ENCODE results near the gene HIVEP3.

Gene HIVEP3

DNA sequence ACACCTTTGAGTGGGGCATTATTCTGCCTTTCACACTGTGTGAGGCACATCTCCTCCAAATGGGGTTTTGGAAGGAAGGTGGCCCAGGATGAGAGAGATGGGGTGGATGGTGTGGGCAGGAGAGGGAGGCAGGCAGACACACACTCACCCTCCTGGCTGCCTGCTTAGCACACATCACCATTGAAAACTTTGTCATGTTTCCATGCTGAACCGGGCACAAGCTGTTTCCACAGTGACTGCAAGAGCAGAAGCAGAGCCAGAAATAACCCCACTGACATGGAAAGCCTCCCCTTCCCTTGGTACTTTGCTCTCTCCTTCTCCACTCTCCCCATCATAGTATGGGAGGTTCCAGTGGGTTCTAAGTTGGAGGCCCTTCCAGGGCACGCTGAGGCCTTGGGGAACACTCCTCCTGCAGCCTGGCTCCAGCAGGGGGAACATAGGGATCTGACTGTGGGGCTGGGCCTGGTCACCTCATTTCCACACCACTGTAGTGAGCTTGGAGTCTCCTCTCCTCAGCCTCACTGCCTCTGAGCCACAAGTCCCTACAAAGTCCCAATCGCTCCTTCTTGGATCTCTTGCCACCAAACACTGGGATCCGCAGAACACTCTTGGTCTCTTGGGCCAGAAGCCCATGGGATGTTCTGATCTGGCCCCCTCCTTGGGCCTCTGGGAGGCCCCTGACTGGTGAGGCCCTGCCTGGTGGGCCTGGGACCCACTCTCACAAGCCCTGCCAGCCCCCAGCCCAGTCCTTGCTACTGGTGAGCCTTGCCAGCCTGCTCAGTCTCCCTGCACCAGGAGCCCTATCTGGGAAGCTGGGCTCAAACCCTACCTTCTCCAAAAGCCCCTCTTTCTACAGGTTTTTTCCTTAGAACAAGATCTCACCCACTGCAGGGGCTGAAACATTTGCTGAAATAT lies 271.2 kb downstream of the HIVEP3 start:
- H4K20me1 ChIP-seq (ENCODE audit: insufficient read depth, low read length, poor library complexity, severe bottlenecking) = no peaks in the 10 kb centered on the region
- TF ChIP-seq, protein P1, sequence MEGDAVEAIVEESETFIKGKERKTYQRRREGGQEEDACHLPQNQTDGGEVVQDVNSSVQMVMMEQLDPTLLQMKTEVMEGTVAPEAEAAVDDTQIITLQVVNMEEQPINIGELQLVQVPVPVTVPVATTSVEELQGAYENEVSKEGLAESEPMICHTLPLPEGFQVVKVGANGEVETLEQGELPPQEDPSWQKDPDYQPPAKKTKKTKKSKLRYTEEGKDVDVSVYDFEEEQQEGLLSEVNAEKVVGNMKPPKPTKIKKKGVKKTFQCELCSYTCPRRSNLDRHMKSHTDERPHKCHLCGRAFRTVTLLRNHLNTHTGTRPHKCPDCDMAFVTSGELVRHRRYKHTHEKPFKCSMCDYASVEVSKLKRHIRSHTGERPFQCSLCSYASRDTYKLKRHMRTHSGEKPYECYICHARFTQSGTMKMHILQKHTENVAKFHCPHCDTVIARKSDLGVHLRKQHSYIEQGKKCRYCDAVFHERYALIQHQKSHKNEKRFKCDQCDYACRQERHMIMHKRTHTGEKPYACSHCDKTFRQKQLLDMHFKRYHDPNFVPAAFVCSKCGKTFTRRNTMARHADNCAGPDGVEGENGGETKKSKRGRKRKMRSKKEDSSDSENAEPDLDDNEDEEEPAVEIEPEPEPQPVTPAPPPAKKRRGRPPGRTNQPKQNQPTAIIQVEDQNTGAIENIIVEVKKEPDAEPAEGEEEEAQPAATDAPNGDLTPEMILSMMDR (conservative IDR thresholded peaks at IDR 0.05; ENCODE audit: low read length) = no peak
- no peak for TF ChIP-seq EZH2phosphoT487 (IDR thresholded peaks at IDR 0.05; ENCODE audit: borderline replicate concordance)
- H3K4me3 ChIP-seq (ENCODE audit: low read length, poor library complexity, severe bottlenecking) = no peak overlapping the region
- H3K4me1 ChIP-seq (ENCODE audit: insufficient read depth, low read length, poor library complexity, severe bottlenecking) = peaks cover 16% of the 10 kb centered on the region
- no peaks in the 10 kb centered on the region for H3K9me2 ChIP-seq (replicated peaks; ENCODE audit: low read depth, low read length)
- H3F3A ChIP-seq (ENCODE audit: low read depth) = no peaks in the 10 kb centered on the region
- H3K27me3 ChIP-seq (ENCODE audit: insufficient read depth, low read length, poor library complexity, severe bottlenecking) = no peaks in the 10 kb centered on the region
- H2AFZ ChIP-seq (ENCODE audit: low read length) = no peak overlapping the region
- no peaks in the 10 kb centered on the region for H3K9me3 ChIP-seq (ENCODE audit: insufficient read depth, low read depth, low read length)
- no peaks in the 10 kb centered on the region for H3K79me2 ChIP-seq (ENCODE audit: insufficient read depth, low read length)
- H3K9ac ChIP-seq (ENCODE audit: low read depth, low read length, poor library complexity, severe bottlenecking) = no peak overlapping the region
- H3K36me3 ChIP-seq (ENCODE audit: insufficient read depth, low read length) = no peaks in the 10 kb centered on the region
- H3K4me2 ChIP-seq (ENCODE audit: low read depth, low read length, poor library complexity, severe bottlenecking) = no peak overlapping the region

DNA sequence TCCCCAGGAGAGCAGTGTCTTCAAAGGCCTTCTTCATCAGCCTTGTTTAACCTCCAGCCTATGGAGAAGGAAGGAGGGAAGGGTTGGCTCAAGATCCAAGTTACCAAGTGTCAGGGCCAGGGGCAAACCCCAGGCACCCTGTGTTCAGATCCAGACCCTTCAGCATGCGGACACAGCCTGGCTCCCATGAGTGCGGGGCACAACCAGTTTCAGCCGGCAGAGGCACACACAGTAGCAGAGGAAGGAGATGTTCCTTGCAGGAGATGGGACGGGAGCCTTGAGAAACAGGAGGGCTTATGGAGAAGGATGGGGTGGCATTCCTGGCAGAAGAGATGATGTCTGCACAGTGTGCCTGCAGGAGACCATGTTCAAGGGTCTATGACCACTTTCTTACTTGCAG lies 272.5 kb downstream of the HIVEP3 start:
- Histone ChIP-seq H3F3A (ENCODE audit: low read depth) (no peaks in the 10 kb centered on the region), H3K79me2 (ENCODE audit: insufficient read depth, low read length) (no peaks in the 10 kb centered on the region), H3K9me3 (ENCODE audit: insufficient read depth, low read depth, low read length) (no peaks in the 10 kb centered on the region), H3K9me2 (replicated peaks; ENCODE audit: low read depth, low read length) (no peaks in the 10 kb centered on the region), H3K36me3 (ENCODE audit: insufficient read depth, low read length) (no peaks in the 10 kb centered on the region), H3K9ac (ENCODE audit: low read depth, low read length, poor library complexity, severe bottlenecking) (no peak overlapping the region), H3K4me3 (ENCODE audit: low read length, poor library complexity, severe bottlenecking) (no peak overlapping the region), H3K27me3 (ENCODE audit: insufficient read depth, low read length, poor library complexity, severe bottlenecking) (no peaks in the 10 kb centered on the region), H3K4me1 (ENCODE audit: insufficient read depth, low read length, poor library complexity, severe bottlenecking) (peaks cover 16% of the 10 kb centered on the region), H3K4me2 (ENCODE audit: low read depth, low read length, poor library complexity, severe bottlenecking) (no peak overlapping the region), H2AFZ (ENCODE audit: low read length) (no peak overlapping the region), H4K20me1 (ENCODE audit: insufficient read depth, low read length, poor library complexity, severe bottlenecking) (no peaks in the 10 kb centered on the region)
- TF ChIP-seq EZH2phosphoT487 (IDR thresholded peaks at IDR 0.05; ENCODE audit: borderline replicate concordance) = no peak
- TF ChIP-seq, protein P1 (conservative IDR thresholded peaks at IDR 0.05; ENCODE audit: low read length) = no peak

DNA sequence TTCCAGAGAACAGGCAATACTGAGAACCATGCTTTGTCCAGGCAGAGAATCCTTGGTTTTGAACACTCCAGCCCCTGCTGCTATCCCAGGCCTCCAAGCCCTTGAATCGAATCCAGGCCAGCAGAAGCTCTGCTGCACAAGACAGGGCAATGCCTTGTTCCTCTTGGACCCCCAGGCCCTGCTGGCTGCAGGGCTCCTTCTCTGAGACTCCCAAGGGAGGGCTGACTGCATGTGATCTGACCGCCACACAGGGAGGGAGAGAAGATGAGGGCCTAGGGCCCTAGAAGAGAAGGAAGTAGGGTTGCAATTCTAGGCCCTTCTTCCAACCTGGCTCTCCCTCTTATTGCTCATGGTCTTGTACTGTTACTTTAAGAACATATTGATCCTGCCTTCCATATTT lies 273.7 kb downstream of the HIVEP3 start:
- H3K9me2 ChIP-seq (replicated peaks; ENCODE audit: low read depth, low read length) = no peaks in the 10 kb centered on the region
- no peaks in the 10 kb centered on the region for H4K20me1 ChIP-seq (ENCODE audit: insufficient read depth, low read length, poor library complexity, severe bottlenecking)
- H3K4me2 ChIP-seq (ENCODE audit: low read depth, low read length, poor library complexity, severe bottlenecking) = no peak overlapping the region
- H3K9me3 ChIP-seq (ENCODE audit: insufficient read depth, low read depth, low read length) = no peaks in the 10 kb centered on the region
- H3K4me1 ChIP-seq (ENCODE audit: insufficient read depth, low read length, poor library complexity, severe bottlenecking) = peaks cover 10% of the 10 kb centered on the region
- H3K4me3 ChIP-seq (ENCODE audit: low read length, poor library complexity, severe bottlenecking) = no peak overlapping the region
- no peak overlapping the region for H3K9ac ChIP-seq (ENCODE audit: low read depth, low read length, poor library complexity, severe bottlenecking)
- H3K79me2 ChIP-seq (ENCODE audit: insufficient read depth, low read length) = no peaks in the 10 kb centered on the region
- H2AFZ ChIP-seq (ENCODE audit: low read length) = no peak overlapping the region
- no peaks in the 10 kb centered on the region for H3F3A ChIP-seq (ENCODE audit: low read depth)
- TF ChIP-seq EZH2phosphoT487 (IDR thresholded peaks at IDR 0.05; ENCODE audit: borderline replicate concordance) = no peak
- TF ChIP-seq, protein P1 (conservative IDR thresholded peaks at IDR 0.05; ENCODE audit: low read length) = no peak
- no peaks in the 10 kb centered on the region for H3K36me3 ChIP-seq (ENCODE audit: insufficient read depth, low read length)
- no peaks in the 10 kb centered on the region for H3K27me3 ChIP-seq (ENCODE audit: insufficient read depth, low read length, poor library complexity, severe bottlenecking)

Measured in Loucy (cell line).